ENCODE results near the gene IPPK. TPM values are rescaled to one million over a fixed set of nuclear protein-coding genes. Genes with fewer than 3 reads are reported as not detected.

The IPPK gene
- total RNA-seq, 1 donor from 2014 or later: 7.3 TPM

DNA sequence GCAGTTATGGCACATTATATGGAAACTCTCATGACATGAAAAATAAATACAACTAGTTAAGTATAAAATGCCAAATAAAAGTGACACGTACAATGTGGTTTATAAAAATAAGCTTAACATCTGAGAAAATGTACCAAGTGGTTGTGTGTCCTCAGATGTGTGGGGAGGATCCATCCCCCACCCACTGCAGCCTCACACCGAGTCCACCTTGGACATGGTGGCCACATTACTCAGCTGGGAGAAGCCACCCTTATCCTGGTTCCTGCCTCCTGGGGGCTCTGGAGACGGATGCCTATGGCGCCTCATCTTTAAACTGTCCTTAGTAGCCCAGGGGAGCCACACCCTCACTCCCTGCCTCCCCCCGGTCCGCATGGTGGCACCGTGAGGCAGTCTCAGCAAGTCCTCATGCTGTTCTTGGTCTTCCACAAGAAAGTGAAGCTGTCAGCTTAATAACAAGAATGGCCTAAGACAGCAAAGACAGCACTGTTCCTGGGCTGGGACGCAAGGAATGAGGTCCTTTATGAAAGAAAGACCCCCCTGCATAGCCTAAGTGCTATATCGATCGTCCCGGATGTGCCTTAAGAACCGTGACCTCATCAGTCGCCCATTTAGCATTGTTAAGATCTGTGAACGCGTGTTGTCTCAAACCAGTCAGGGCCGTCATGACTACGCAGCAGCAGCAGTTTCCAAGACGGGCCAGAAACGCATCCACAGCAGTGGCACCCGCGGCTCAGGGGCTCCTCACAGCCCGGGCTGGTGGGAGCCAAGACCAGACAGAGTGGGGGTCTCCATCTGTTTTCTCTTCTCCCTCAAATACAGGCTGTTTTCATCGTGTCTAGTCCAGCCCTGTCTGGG lies 56.4 kb downstream of the IPPK start:
- TF ChIP-seq, protein P1, sequence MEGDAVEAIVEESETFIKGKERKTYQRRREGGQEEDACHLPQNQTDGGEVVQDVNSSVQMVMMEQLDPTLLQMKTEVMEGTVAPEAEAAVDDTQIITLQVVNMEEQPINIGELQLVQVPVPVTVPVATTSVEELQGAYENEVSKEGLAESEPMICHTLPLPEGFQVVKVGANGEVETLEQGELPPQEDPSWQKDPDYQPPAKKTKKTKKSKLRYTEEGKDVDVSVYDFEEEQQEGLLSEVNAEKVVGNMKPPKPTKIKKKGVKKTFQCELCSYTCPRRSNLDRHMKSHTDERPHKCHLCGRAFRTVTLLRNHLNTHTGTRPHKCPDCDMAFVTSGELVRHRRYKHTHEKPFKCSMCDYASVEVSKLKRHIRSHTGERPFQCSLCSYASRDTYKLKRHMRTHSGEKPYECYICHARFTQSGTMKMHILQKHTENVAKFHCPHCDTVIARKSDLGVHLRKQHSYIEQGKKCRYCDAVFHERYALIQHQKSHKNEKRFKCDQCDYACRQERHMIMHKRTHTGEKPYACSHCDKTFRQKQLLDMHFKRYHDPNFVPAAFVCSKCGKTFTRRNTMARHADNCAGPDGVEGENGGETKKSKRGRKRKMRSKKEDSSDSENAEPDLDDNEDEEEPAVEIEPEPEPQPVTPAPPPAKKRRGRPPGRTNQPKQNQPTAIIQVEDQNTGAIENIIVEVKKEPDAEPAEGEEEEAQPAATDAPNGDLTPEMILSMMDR (IDR thresholded peaks at IDR 0.05): no peak
- intact Hi-C loops (cut with DNase I): no loop called here
- Histone ChIP-seq H3K27ac (no peak overlapping the region), H3K9me3 (no peaks in the 10 kb centered on the region), H3K4me3 (no peak overlapping the region), H3K4me1 (peaks cover 11% of the 10 kb centered on the region), H3K36me3 (peaks cover 66% of the 10 kb centered on the region), H3K27me3 (ENCODE audit: low read depth) (no peaks in the 10 kb centered on the region)
- ATAC-seq (no peak), DNase-seq (no peak)

- peaks cover 60% of the 10 kb centered on the region for H3K36me3 ChIP-seq
- TF ChIP-seq, protein P1 (IDR thresholded peaks at IDR 0.05): no peak
- H3K4me1 ChIP-seq: peaks cover 11% of the 10 kb centered on the region
- ATAC-seq: no peak
- no peak overlapping the region for H3K27ac ChIP-seq
- H3K27me3 ChIP-seq (ENCODE audit: low read depth): no peaks in the 10 kb centered on the region
- DNase-seq: no peak
- H3K4me3 ChIP-seq: no peak overlapping the region
- intact Hi-C loops (cut with DNase I): no loop called here
- H3K9me3 ChIP-seq: no peaks in the 10 kb centered on the region
These were observed 57.1 kb downstream of the IPPK start for GRCh38 chr9:92612816-92613215.

DNA sequence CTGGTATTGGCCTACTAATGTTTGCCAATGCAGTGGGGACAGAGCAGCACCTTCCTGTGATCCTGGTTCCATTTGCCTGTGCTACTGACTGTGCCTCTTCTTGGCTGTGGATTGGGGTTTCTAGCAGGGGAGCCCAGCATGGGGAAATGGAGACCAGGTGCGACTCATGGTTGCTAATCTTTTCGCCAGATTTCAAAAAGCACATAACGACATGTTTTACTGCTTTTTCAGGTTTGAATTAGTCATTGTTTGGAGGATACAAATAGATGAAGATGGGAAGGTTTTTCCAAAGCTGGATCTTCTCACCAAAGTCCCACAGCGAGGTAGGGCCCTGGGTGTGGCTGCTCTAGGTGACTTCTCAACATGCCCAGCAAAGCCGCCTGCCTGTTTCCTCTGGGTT lies 57.6 kb downstream of the IPPK start:
- H3K4me1 ChIP-seq: peaks cover 13% of the 10 kb centered on the region
- H3K36me3 ChIP-seq: peaks cover 54% of the 10 kb centered on the region
- no peaks in the 10 kb centered on the region for H3K27me3 ChIP-seq (ENCODE audit: low read depth)
- no peak overlapping the region for H3K4me3 ChIP-seq
- no peak for DNase-seq
- TF ChIP-seq, protein P1 (IDR thresholded peaks at IDR 0.05): no peak
- intact Hi-C loops (cut with DNase I): no loop called here
- no peaks in the 10 kb centered on the region for H3K9me3 ChIP-seq
- H3K27ac ChIP-seq: no peak overlapping the region
- no peak for ATAC-seq

DNA sequence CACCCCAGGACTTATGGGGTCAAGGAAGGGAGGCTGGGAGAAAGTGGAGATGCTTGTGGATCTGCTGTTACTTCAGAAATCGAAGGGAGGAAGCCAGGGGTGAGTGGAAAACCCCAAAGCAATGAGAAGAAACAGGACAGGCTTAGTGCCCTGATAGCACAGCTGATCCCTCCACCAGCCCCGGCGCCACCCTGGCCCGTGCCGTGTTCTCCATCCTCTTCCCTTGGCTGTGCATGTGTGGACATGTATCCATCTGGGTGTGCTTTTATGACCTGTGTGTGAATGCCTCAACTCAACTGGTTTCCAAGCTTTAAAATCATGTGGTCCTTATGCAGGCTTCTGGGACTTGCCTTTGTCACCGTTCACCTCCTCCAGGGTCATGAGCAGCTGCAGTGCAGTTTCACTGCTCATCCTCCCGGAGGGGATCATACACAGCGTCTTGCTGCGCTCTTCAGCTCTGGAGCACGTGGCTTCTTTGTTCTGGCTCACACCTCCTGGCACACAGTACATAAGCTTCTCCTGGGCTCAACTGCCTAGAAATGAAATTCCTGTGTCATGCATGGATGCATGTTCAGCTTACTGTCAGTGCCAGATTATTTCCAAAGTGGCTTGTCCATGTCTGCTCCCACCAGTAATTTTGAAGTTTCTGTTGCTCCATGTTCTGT lies 58.2 kb downstream of the IPPK start:
- TF ChIP-seq, protein P1 (IDR thresholded peaks at IDR 0.05): no peak
- ATAC-seq (no peak), DNase-seq (no peak)
- Histone ChIP-seq H3K4me1 (peaks cover 14% of the 10 kb centered on the region), H3K36me3 (peaks cover 51% of the 10 kb centered on the region), H3K27ac (no peak overlapping the region), H3K9me3 (no peaks in the 10 kb centered on the region), H3K4me3 (no peak overlapping the region), H3K27me3 (ENCODE audit: low read depth) (no peaks in the 10 kb centered on the region)
- intact Hi-C loops (cut with DNase I): no loop called here

DNA sequence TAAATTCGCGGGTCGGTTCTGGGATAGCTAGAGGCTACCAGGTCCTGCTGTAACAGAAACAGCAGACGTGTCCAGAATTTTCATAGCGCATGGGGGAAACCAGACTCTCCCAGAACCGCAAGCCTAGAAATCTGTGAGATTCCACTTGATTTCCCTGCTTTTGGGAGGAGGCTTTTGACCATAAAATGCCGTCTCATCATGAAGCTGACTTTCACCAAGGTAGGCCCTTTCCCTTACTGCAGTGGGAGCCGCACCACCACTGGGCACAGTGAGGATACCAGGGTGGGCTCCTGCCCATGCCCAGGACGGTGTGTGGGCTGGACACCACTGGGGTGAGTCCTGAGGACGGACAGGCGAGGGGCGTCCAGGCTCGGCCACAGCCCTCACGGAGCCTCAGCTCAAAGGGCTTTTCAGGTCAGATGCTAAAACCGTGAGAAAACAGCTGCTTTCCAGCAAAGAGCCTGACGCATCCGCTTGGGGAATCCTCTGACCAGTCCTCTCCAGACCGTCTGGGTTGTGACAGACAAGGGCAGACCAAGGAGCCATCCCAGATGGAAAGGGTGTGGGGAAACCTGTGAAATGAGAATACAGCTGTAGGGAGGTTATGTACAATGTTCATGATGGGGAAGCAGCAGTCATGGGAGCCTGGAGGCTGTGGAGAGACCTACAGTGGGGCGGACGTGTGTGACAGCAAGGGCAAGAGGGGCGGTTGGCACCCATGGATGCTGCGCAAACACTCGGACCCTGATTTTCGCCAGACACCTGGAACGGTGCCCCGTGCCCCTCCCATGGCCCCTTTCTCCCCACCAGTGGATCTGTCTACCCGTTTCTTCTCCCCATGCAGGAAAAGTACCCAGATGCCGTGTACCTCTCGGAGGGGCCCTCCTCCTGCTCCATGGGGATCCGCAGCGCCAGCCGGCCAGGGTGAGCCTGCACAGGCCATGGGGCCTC lies 59.2 kb downstream of the IPPK start:
- peak; percentile 11 to 57 for ATAC-seq
- TF ChIP-seq, protein P1 (IDR thresholded peaks at IDR 0.05): no peak
- Histone ChIP-seq H3K9me3 (peaks cover under 1% of the 10 kb centered on the region), H3K4me1 (peaks cover 14% of the 10 kb centered on the region), H3K36me3 (peaks cover 41% of the 10 kb centered on the region), H3K27ac (peak overlapping the region; percentile 11), H3K27me3 (ENCODE audit: low read depth) (no peaks in the 10 kb centered on the region), H3K4me3 (no peak overlapping the region)
- no peak for DNase-seq
- intact Hi-C loops (cut with DNase I): no loop called here

Measured in lower lobe of right lung (tissue), 2 donors.